Measurements from ENCODE around the gene DCAF5.
A peak's percentile ranks its signal among the peaks of the same experiment; 100 is the strongest.

DCAF5 gene

DNA sequence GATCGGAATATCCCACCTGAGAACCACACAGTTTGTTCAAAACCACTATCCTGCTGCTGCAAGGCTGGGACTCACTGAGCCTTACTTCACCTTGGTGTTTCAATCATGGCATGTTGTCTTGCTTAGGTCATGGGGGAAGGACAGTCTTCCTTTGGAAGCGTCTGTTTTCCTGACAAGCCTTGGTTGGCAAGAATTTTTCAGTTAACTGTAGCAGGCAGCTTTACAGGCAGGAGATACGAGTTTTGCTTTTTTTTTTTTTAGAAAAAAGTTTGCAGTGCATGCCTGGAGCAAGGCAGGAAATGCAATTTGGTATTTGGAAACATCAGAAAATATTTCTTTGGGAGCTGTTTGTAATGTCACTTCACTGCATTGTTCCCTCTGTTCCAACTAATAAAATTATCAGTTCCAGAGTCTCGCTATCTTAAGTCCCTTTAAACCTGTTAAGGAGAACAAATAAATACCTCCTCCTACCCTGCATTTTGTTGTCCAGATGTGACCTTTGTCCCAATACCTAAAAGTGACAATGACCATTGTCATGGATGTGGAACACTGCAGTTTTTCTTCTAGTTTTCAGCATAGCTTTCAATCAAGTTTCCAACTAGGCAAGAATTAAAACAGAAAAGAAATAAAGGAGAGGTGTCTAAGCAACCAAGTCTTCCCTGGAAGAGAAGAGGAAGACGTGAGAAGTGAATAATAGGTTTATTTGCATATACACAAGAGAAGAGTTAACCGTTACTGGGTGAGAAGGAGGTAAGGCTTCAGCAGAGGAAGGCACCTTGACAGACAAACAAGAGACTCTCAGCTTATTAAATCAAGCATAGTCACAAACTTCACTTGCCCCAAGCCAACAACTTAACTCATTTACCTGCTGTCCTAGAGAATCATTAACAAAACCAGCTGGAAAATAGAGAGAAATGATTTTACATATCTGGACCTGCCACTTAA is 102.4 kb downstream of the DCAF5 start:
- no peak for DNase-seq (ENCODE audit: low read depth, low spot score)
- peaks cover 24% of the 10 kb centered on the region; the same call in 1 of the 2 replicates for H3K36me3 ChIP-seq (ENCODE audit: insufficient read depth, low read length)
- no peaks in the 10 kb centered on the region for H3K9me3 ChIP-seq (ENCODE audit: low read depth, low read length)
- peak overlapping the region; percentile 16; the same call in 1 of the 2 replicates for H3K27ac ChIP-seq
- no peak for TF ChIP-seq EZH2 (IDR thresholded peaks at IDR 0.05)
- TF ChIP-seq POLR2AphosphoS5 (IDR thresholded peaks at IDR 0.05; ENCODE audit: borderline replicate concordance, low read depth, low read length): no peak
- TF ChIP-seq FOXP2 (optimal IDR thresholded peaks at IDR 0.05; ENCODE audit: control extremely low read depth, extremely low read length, insufficient read depth): no peak
- H3K9ac ChIP-seq (ENCODE audit: insufficient read length): no peak overlapping the region
- peak overlapping the region; percentile 5; the same call in 1 of the 2 replicates for H3K4me3 ChIP-seq

DNA sequence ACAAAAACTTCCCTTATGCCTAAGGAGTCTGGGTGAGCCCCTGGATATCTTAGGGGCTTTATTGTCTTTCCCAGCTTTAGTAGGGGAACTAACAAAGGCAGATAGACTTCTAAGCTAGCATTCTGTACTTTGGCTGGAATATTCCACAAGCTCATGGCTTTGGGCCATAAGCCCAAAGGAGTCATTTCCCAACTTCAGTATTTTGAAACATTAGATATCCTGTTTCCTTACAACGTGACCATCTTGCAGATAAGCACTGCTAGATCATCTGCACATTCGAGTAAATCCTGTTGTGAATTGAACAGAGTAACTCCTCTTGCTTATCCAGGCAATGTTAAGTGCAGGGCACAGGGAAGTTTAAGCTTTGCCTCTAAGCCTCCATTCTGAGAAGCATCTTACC is 103.2 kb downstream of the DCAF5 start:
- H3K9ac ChIP-seq (ENCODE audit: insufficient read length): no peak overlapping the region

DNA sequence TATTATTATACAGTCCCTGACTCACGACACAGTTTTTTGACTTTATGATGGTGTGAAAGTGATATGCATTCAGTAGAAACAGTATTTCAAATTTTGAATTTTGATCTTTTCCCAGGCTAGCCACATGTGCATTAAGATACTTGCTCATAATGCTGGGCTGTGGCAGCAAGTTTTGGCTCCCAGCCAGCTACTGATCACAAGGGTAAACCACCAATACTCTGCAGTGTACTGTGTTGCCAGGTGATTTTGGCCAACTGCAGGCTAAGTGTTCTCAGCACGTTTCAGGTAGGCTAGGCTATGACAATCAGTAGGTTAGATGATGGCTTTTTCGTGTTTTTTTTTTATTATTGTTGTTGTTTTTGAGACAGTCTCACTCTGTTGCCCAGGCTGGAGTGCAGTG is 104.5 kb downstream of the DCAF5 start:
- DNase-seq (ENCODE audit: low read depth, low spot score): no peak
- no peak overlapping the region for H3K9ac ChIP-seq (ENCODE audit: insufficient read length)
- no peak for TF ChIP-seq FOXP2 (optimal IDR thresholded peaks at IDR 0.05; ENCODE audit: control extremely low read depth, extremely low read length, insufficient read depth)
- TF ChIP-seq POLR2AphosphoS5 (IDR thresholded peaks at IDR 0.05; ENCODE audit: borderline replicate concordance, low read depth, low read length): no peak
- no peak for TF ChIP-seq EZH2 (IDR thresholded peaks at IDR 0.05)

More for the DNA sequence above, 103.2 kb downstream of the DCAF5 start:
- no peak for TF ChIP-seq FOXP2 (optimal IDR thresholded peaks at IDR 0.05; ENCODE audit: control extremely low read depth, extremely low read length, insufficient read depth)
- no peaks in the 10 kb centered on the region for H3K9me3 ChIP-seq (ENCODE audit: low read depth, low read length)
- no peak overlapping the region for H3K4me3 ChIP-seq
- DNase-seq (ENCODE audit: low read depth, low spot score): no peak
- no peak overlapping the region for H3K27ac ChIP-seq
- peaks cover 16% of the 10 kb centered on the region; the same call in 1 of the 2 replicates for H3K36me3 ChIP-seq (ENCODE audit: insufficient read depth, low read length)

DNA sequence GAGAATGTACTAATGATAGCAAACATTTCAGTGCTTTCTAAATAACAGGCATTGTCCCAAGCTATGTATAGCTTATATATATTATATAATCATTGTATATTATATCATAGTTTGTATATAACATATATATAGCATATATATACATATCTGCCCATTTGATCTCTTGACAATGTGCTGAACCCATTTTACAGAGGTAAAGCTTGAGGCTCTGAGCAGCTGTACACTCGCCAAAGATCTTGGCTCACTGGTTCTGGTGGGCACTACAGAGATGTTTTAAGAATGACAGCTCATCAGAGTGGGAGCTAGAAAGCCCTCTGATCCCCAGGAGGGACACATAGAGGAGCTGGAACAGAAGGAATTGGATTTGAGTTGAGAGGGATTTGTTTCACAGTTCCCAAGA is 105.7 kb downstream of the DCAF5 start:
- Histone ChIP-seq H3K4me3 (no peak overlapping the region), H3K9me3 (ENCODE audit: low read depth, low read length) (no peaks in the 10 kb centered on the region), H3K9ac (ENCODE audit: insufficient read length) (no peak overlapping the region), H3K27ac (no peak overlapping the region), H3K36me3 (ENCODE audit: insufficient read depth, low read length) (no peaks in the 10 kb centered on the region)
- TF ChIP-seq POLR2AphosphoS5 (IDR thresholded peaks at IDR 0.05; ENCODE audit: borderline replicate concordance, low read depth, low read length) (no peak), EZH2 (IDR thresholded peaks at IDR 0.05) (no peak), FOXP2 (optimal IDR thresholded peaks at IDR 0.05; ENCODE audit: control extremely low read depth, extremely low read length, insufficient read depth) (no peak)
- no peak for DNase-seq (ENCODE audit: low read depth, low spot score)

More for the DNA sequence above, 104.5 kb downstream of the DCAF5 start:
- peaks cover 4% of the 10 kb centered on the region; the same call in 1 of the 2 replicates for H3K36me3 ChIP-seq (ENCODE audit: insufficient read depth, low read length)
- H3K4me3 ChIP-seq: no peak overlapping the region
- H3K27ac ChIP-seq: no peak overlapping the region
- H3K9me3 ChIP-seq (ENCODE audit: low read depth, low read length): no peaks in the 10 kb centered on the region

DNA sequence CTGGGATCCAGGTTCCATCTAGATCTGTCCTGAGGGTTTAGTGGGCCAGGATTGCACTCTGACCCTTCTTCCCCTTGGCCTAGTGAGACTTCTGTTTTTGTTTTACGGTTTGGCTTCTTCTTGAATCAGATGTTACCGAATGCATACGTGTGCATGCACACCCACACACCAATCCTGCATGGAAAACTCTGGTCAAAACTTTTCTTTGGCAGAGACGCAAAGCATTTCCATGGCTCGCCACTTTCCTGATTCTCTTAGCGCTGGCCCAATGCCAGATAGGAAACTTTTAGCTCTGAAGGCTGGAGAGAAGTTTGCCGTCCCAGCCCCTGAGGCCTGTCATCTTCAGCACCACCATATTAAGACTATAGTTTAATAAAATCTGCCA is 106.5 kb downstream of the DCAF5 start:
- no peak overlapping the region for H3K4me3 ChIP-seq
- H3K9ac ChIP-seq (ENCODE audit: insufficient read length): no peak overlapping the region
- DNase-seq (ENCODE audit: low read depth, low spot score): no peak
- no peak for TF ChIP-seq EZH2 (IDR thresholded peaks at IDR 0.05)
- no peak for TF ChIP-seq POLR2AphosphoS5 (IDR thresholded peaks at IDR 0.05; ENCODE audit: borderline replicate concordance, low read depth, low read length)
- no peak for TF ChIP-seq FOXP2 (optimal IDR thresholded peaks at IDR 0.05; ENCODE audit: control extremely low read depth, extremely low read length, insufficient read depth)
- no peak overlapping the region for H3K27ac ChIP-seq
- H3K9me3 ChIP-seq (ENCODE audit: low read depth, low read length): no peaks in the 10 kb centered on the region
- no peaks in the 10 kb centered on the region for H3K36me3 ChIP-seq (ENCODE audit: insufficient read depth, low read length)

DNA sequence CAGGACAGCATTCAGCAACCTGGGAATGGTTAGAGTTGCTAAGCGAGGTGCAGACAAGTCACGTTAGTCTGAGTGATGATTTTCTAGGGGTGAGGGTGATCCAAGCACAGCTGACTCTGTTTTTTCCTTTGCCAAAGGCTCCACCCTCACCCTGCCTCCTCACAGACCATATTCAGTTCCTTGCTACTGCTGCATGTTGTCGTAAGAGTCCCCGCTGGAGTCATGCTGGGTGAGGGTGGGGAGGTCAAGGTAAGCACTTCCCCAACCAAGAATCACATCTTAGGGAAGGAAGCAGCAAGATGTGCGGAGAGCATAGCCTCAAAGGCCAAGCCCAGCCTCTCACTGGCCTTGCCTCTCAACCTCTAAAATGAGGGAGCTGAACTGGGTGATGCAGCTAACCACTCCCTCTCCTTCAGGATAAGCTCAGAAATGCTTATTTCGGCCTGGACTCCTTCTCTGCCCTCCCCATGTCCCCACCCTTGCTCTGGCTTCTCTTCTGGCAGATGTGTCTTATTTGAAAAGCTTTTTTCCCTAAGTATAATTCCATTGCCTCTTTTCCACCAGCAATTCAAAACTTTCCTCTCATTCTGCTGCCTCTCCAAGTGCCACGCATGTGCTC is 107.0 kb downstream of the DCAF5 start:
- H3K4me3 ChIP-seq: no peak overlapping the region
- no peak overlapping the region for H3K9ac ChIP-seq (ENCODE audit: insufficient read length)
- TF ChIP-seq POLR2AphosphoS5 (IDR thresholded peaks at IDR 0.05; ENCODE audit: borderline replicate concordance, low read depth, low read length) (no peak), EZH2 (IDR thresholded peaks at IDR 0.05) (no peak), FOXP2 (optimal IDR thresholded peaks at IDR 0.05; ENCODE audit: control extremely low read depth, extremely low read length, insufficient read depth) (no peak)
- H3K9me3 ChIP-seq (ENCODE audit: low read depth, low read length): no peaks in the 10 kb centered on the region
- H3K36me3 ChIP-seq (ENCODE audit: insufficient read depth, low read length): no peaks in the 10 kb centered on the region
- no peak overlapping the region for H3K27ac ChIP-seq
- DNase-seq (ENCODE audit: low read depth, low spot score): no peak

DNA sequence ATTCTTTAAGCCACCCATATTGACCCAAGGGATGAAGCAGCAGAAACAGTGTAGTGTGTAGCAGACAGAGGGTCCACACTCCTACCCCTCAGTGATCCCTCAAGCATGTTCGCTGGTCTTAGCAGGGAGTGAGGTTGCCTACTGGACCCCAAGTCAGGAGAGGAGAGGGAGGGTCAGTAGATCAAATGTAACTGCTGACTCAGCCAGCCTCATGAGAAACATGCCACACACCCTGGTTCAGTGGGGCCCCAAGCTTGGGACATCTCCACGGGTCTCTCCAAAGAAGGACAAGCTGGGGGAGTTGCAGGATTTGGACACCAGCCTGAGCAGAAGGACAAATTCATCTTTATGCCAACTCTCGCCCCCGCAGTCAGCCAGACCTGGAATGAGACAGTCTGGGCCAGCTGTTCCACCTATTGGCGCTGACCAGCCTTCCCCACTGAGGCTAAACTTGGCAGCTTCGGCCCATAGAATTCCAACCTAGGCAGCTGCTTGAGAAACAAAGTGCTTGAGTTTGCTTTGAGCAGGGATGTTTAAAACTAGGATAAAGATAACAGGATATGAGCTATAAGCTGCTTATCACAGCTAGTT is 107.9 kb downstream of the DCAF5 start:
- TF ChIP-seq FOXP2 (optimal IDR thresholded peaks at IDR 0.05; ENCODE audit: control extremely low read depth, extremely low read length, insufficient read depth) (no peak), POLR2AphosphoS5 (IDR thresholded peaks at IDR 0.05; ENCODE audit: borderline replicate concordance, low read depth, low read length) (no peak), EZH2 (IDR thresholded peaks at IDR 0.05) (no peak)
- no peak overlapping the region for H3K27ac ChIP-seq
- H3K9ac ChIP-seq (ENCODE audit: insufficient read length): no peak overlapping the region
- no peaks in the 10 kb centered on the region for H3K36me3 ChIP-seq (ENCODE audit: insufficient read depth, low read length)
- H3K4me3 ChIP-seq: no peak overlapping the region
- H3K9me3 ChIP-seq (ENCODE audit: low read depth, low read length): no peaks in the 10 kb centered on the region
- no peak for DNase-seq (ENCODE audit: low read depth, low spot score)

DNA sequence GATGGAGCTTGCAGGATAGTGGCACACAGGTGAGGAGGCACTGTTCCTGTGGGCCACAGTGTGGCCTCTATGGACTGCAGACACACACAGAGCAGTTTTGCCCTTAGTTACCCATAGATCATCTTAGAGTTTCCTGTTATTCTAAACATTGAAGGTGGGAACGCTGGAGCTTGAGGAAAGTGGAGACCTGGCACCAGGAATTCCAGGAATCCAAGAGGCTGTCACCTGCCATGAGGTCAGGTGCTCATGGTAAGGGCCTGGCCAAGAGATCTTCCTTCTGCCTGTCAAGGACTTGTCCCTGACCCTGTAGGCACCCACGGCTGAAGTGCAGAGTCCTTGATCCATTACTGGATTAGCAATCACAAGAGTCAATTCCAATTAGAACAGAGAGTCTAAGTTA is 108.6 kb downstream of the DCAF5 start:
- DNase-seq (ENCODE audit: low read depth, low spot score): no peak
- H3K4me3 ChIP-seq: no peak overlapping the region
- TF ChIP-seq POLR2AphosphoS5 (IDR thresholded peaks at IDR 0.05; ENCODE audit: borderline replicate concordance, low read depth, low read length) (no peak), EZH2 (IDR thresholded peaks at IDR 0.05) (no peak), FOXP2 (optimal IDR thresholded peaks at IDR 0.05; ENCODE audit: control extremely low read depth, extremely low read length, insufficient read depth) (no peak)
- no peaks in the 10 kb centered on the region for H3K9me3 ChIP-seq (ENCODE audit: low read depth, low read length)
- no peaks in the 10 kb centered on the region for H3K36me3 ChIP-seq (ENCODE audit: insufficient read depth, low read length)
- H3K27ac ChIP-seq: no peak overlapping the region
- no peak overlapping the region for H3K9ac ChIP-seq (ENCODE audit: insufficient read length)

Measured in SK-N-MC (cell line).